ENCODE results near the gene CCDC149.

CCDC149 gene

GRCh38 chr4:24802648-24803047 lies 110.2 kb downstream of the CCDC149 start:
- DNase-seq (ENCODE audit: low read depth in 2 of 2): no peak

- no peak for DNase-seq (ENCODE audit: low read depth in 2 of 2)
These were observed 111.5 kb downstream of the CCDC149 start for GRCh38 chr4:24801136-24801855.

GRCh38 chr4:24800325-24800895 lies 112.4 kb downstream of the CCDC149 start:
- no peak for DNase-seq (ENCODE audit: low read depth in 2 of 2)

- DNase-seq (ENCODE audit: low read depth in 2 of 2): no peak
These were observed 113.1 kb downstream of the CCDC149 start for GRCh38 chr4:24799544-24800324.

- no peak for DNase-seq (ENCODE audit: low read depth in 2 of 2)
These were observed 113.7 kb downstream of the CCDC149 start for GRCh38 chr4:24799196-24799543.

GRCh38 chr4:24798036-24798610 lies 114.7 kb downstream of the CCDC149 start:
- no peak for DNase-seq (ENCODE audit: low read depth in 2 of 2)

- no peak for DNase-seq (ENCODE audit: low read depth in 2 of 2)
These were observed 116.2 kb downstream of the CCDC149 start for GRCh38 chr4:24796620-24797019.

- no peak for DNase-seq (ENCODE audit: low read depth in 2 of 2)
These were observed 117.0 kb downstream of the CCDC149 start for GRCh38 chr4:24795666-24796381.

- no peak for DNase-seq (ENCODE audit: low read depth in 2 of 2)
These were observed 117.8 kb downstream of the CCDC149 start, which contains the start of gene SOD3 for GRCh38 chr4:24794916-24795665. Gene SOD3, plus strand, starts transcription at chr4:24795573. Its CDS starts 3,949 bp downstream, at chr4:24799522.

GRCh38 chr4:24794480-24794879 lies 118.4 kb downstream of the CCDC149 start:
- no peak for DNase-seq (ENCODE audit: low read depth in 2 of 2)

GRCh38 chr4:24794051-24794450 lies 118.8 kb downstream of the CCDC149 start:
- DNase-seq (ENCODE audit: low read depth in 2 of 2): no peak

- DNase-seq (ENCODE audit: low read depth in 2 of 2): no peak
These were observed 119.4 kb downstream of the CCDC149 start for GRCh38 chr4:24793219-24794005.

- DNase-seq (ENCODE audit: low read depth in 2 of 2): no peak
These were observed 120.3 kb downstream of the CCDC149 start for GRCh38 chr4:24792552-24792951.

GRCh38 chr4:24791043-24791442 lies 121.8 kb downstream of the CCDC149 start:
- no peak for DNase-seq (ENCODE audit: low read depth in 2 of 2)

- DNase-seq (ENCODE audit: low read depth in 2 of 2): no peak
These were observed 129.3 kb downstream of the CCDC149 start for GRCh38 chr4:24783506-24783905.

GRCh38 chr4:24781999-24782745 lies 130.7 kb downstream of the CCDC149 start:
- no peak for DNase-seq (ENCODE audit: low read depth in 2 of 2)

GRCh38 chr4:24780936-24781495 lies 131.8 kb downstream of the CCDC149 start:
- DNase-seq (ENCODE audit: low read depth in 2 of 2): no peak

- no peak for DNase-seq (ENCODE audit: low read depth in 2 of 2)
These were observed 134.2 kb downstream of the CCDC149 start for GRCh38 chr4:24778464-24779225.

All from stimulated activated CD8-positive, alpha-beta memory T cell treated with anti-CD3 and anti-CD28 coated beads, Interleukin-2, amount 100 ng/mL, for 48 hours (primary cell).